Ectodermal cell (in vitro differentiated cells): ENCODE data around the gene FLNC.

Source experiments
- H3K27ac ChIP-seq: 2 replicates; pipeline ENCODE4 v1.7.0; 2013; ENCODE audit warnings: mild to moderate bottlenecking, low read depth, low read length; ENCODE audit not compliant: insufficient read depth, poor library complexity, severe bottlenecking
- H3K27me3 ChIP-seq: 2 replicates; pipeline ENCODE4 v1.7.0; 2013; ENCODE audit warnings: mild to moderate bottlenecking, low read length; ENCODE audit not compliant: insufficient read depth, control insufficient read depth, poor library complexity, severe bottlenecking
- H3K36me3 ChIP-seq: one replicate; pipeline ENCODE4 v1.7.0; 2013; ENCODE audit warnings: low read length; ENCODE audit not compliant: control insufficient read depth, insufficient read depth
- H3K4me1 ChIP-seq: one replicate; pipeline ENCODE4 v1.7.0; 2013; ENCODE audit warnings: low read length; ENCODE audit not compliant: control insufficient read depth, insufficient read depth
- H3K4me3 ChIP-seq: 2 replicates; pipeline ENCODE4 v1.7.0; 2013; ENCODE audit warnings: low read depth, low read length, control low read depth; ENCODE audit not compliant: insufficient read depth
- H3K9me3 ChIP-seq: 2 replicates; pipeline ENCODE4 v1.7.0; 2013; ENCODE audit warnings: mild to moderate bottlenecking, low read length, moderate library complexity; ENCODE audit not compliant: control insufficient read depth
- WGBS, 2 experiments: methylation state at CpG; one replicate each; pipeline ENCODE4 v1.1.7; 2013; ENCODE audit warnings: missing lambda C conversion rate in 2 of 2; 5-methylcytosine and 5-hydroxymethylcytosine counted together

Gene FLNC

GRCh38 chr7:128814499-128814898, 15.7 kb upstream of the FLNC start:
- no peak overlapping the region for H3K4me3 ChIP-seq
- 92 to 94% methylated on average over 6 of the region's 6 CpGs for WGBS, 2 experiments
- no peaks in the 10 kb centered on the region for H3K27me3 ChIP-seq
- no peaks in the 10 kb centered on the region for H3K9me3 ChIP-seq
- peaks cover 12% of the 10 kb centered on the region for H3K36me3 ChIP-seq
- peaks cover 5% of the 10 kb centered on the region for H3K4me1 ChIP-seq
- no peak overlapping the region for H3K27ac ChIP-seq

GRCh38 chr7:128815289-128815942, 14.8 kb upstream of the FLNC start:
- WGBS, 2 experiments, result 94 to 98% methylated on average over 7 of the region's 7 CpGs
- H3K36me3 ChIP-seq, result peaks cover 6% of the 10 kb centered on the region
- no peaks in the 10 kb centered on the region for H3K27me3 ChIP-seq
- no peak overlapping the region for H3K4me3 ChIP-seq
- peaks cover 5% of the 10 kb centered on the region for H3K4me1 ChIP-seq
- H3K27ac ChIP-seq, result no peak overlapping the region
- H3K9me3 ChIP-seq, result no peaks in the 10 kb centered on the region

DNA sequence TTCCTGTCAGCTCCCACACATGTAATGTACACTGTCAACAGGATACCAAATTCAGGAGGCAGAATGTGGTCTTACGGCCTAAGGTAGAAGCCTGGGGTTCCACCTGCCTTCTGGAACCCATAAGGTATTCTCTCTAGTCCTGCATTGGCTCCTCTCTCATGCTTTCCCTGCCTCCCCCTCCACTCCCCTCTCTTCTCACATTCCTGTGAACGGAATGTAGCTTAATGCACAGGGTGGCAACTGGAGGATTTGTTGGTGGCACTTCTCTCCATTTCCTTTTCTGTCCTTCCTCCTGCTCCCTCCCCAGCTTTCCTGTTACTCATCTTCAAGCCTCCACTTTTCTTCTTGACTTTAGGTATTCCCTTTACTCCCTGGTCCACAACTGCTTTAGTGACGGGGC, 11.5 kb upstream of the FLNC start:
- Histone ChIP-seq H3K36me3 (no peaks in the 10 kb centered on the region), H3K27ac (no peak overlapping the region), H3K4me3 (no peak overlapping the region), H3K9me3 (no peaks in the 10 kb centered on the region), H3K4me1 (no peaks in the 10 kb centered on the region), H3K27me3 (no peaks in the 10 kb centered on the region)
- 74 to 80% methylated on average over 3 of the region's 3 CpGs for WGBS, 2 experiments

- H3K9me3 ChIP-seq, result no peaks in the 10 kb centered on the region
- H3K36me3 ChIP-seq, result no peaks in the 10 kb centered on the region
- no peak overlapping the region for H3K27ac ChIP-seq
- H3K27me3 ChIP-seq, result no peaks in the 10 kb centered on the region
- WGBS, 2 experiments, result 92 to 94% methylated on average over 4 of the region's 4 CpGs
- H3K4me3 ChIP-seq, result no peak overlapping the region
- H3K4me1 ChIP-seq, result no peaks in the 10 kb centered on the region
Measured at GRCh38 chr7:128821724-128822123, 8.5 kb upstream of the FLNC start.

GRCh38 chr7:128826512-128826911, 3.7 kb upstream of the FLNC start:
- no peak overlapping the region for H3K27ac ChIP-seq
- H3K27me3 ChIP-seq, result peaks cover 20% of the 10 kb centered on the region
- no peaks in the 10 kb centered on the region for H3K9me3 ChIP-seq
- 82 to 89% methylated on average over 4 of the region's 4 CpGs for WGBS, 2 experiments
- H3K36me3 ChIP-seq, result no peaks in the 10 kb centered on the region
- peaks cover 23% of the 10 kb centered on the region for H3K4me1 ChIP-seq
- no peak overlapping the region for H3K4me3 ChIP-seq

DNA sequence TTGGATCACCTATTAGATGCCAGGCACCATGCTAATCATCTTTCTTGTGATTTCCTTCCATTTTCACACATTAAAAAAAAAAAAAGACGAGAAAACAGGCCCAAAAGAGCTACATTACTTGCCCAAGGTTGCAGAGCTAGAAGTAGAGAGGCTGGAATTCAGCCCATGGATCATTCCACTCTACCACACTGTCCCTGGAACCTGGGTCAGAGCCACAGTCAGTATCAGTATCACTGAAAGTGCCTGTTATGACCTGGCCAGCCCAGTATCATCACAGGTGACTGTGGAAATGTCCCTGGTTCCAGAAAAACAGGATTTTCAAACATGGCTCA, 3.3 kb upstream of the FLNC start:
- H3K27me3 ChIP-seq, result peaks cover 20% of the 10 kb centered on the region
- no peak overlapping the region for H3K27ac ChIP-seq
- H3K36me3 ChIP-seq, result no peaks in the 10 kb centered on the region

DNA sequence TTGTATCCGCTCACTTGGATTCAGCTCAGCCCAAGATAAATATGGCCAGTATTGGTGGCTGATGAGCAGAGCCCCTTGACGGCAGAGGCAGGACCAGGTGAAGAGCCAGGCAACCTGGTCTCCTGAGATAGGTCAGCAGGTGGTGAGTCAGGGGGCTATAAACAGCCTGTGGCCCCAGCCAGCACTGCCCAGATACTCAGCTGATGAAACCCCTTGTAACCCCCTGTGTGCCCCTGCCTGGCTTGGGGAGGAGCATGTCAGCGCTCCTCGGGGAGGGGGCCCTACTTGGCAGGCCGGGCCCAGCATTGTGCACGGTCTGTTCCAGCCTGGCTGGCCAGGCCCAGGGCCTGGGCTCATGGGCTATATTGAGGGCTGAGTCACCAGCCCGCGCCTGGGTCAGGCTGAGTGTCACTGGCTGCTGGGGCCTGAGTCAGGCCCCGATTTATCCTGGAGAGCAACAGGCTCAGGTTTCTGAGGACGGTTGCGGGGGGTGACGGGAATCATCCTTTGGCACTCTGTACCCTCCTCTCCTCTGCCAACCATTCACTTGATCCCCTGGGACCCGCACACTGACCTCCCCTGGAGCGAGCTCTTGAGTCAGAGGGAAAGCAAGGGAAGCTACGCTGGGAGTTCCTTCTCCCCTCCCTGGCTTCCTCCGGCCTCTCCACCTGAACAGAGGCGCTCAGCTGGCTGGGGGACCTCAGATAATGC, 2.8 kb upstream of the FLNC start:
- H3K27me3 ChIP-seq, result peaks cover 20% of the 10 kb centered on the region
- WGBS, 2 experiments, result 52 to 54% methylated on average over 17 of the region's 17 CpGs
- H3K4me3 ChIP-seq, result no peak overlapping the region
- no peaks in the 10 kb centered on the region for H3K36me3 ChIP-seq
- peak overlapping the region; percentile 47 for H3K27ac ChIP-seq
- peaks cover 30% of the 10 kb centered on the region for H3K4me1 ChIP-seq
- H3K9me3 ChIP-seq, result no peaks in the 10 kb centered on the region

More for the DNA sequence above, 3.3 kb upstream of the FLNC start:
- H3K4me3 ChIP-seq, result no peak overlapping the region
- no peaks in the 10 kb centered on the region for H3K9me3 ChIP-seq
- 72 to 89% methylated on average over 1 of the region's 1 CpG for WGBS, 2 experiments
- H3K4me1 ChIP-seq, result peaks cover 26% of the 10 kb centered on the region

DNA sequence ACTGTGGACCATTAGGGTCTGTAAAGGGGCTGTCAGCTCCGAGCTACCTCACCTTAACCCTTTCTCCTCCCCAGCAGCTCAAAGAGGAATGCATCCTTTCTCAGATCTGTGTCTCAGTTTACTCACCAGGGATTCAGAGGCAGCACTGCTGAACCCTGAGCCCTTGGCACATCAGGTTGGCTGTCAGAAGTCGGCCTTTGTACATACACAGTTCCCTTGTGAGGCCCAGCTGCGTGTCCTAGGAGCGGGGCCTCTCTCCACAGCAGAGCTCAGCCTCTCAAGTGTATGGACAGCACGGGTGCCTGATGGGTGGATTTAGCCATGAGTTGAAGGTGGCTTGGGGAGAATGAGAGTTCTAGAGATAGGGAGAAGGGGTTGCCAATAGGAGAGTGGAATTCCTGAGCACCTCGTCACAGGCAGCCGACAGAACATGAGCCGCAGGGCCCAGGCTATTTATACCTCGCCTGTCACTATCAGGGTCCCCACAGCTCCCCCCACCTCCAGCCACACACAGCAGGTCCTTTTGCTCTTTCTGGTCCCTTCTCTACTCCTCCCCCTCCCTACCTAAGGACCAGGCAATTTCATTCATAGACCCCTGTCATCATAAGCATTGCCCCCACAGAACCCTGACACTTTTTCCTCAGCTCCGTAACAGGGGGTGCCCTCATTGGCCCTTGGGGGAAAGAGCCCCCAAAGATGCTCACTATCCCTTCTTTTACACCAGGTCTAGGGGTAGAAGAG, 2.1 kb upstream of the FLNC start:
- Histone ChIP-seq H3K4me1 (peaks cover 38% of the 10 kb centered on the region), H3K27me3 (peaks cover 20% of the 10 kb centered on the region), H3K4me3 (no peak overlapping the region), H3K27ac (peak overlapping the region; percentile 47), H3K36me3 (no peaks in the 10 kb centered on the region), H3K9me3 (no peaks in the 10 kb centered on the region)
- WGBS, 2 experiments, result 58 to 68% methylated on average over 10 of the region's 10 CpGs

DNA sequence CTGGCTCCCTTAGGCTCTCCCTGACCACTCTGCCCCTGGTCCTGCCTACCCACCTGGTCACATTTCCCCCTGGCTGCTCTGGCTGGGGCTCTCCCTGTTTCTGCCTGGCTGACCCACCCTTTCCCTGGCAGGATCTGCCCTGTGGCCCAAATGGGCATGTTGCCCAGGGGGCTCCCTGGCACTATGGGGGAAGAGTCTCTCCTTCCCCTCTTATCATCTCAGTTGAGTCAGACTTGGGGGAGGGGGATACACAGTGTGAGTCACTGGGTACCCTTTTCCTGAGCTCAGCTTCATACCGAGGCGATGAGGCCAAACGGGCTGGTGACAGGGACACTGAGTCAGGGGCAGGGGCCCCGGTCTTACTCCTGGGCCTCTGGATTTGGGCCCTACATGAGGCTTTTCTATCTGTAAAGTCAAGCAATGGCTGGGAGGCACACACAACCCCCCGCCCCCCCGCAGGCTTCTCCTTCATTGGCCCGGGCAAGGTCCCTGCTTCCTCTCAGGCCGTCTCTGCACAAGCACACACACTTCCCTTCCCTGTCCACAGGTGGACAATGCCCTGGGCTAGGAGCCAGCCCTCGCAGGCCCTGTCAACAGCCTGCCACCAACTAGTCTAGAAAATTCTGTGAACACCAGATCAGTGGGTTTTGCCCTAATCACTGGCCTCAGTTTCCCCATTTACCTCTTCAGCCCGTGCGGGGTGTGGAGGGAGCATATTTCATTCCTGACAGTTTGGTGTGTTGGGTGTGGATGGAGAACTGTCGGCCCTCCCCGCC, 627 bp upstream of the FLNC start:
- Histone ChIP-seq H3K4me3 (peak overlapping the region; percentile 60), H3K27me3 (peaks cover 20% of the 10 kb centered on the region), H3K4me1 (peaks cover 47% of the 10 kb centered on the region), H3K27ac (no peak overlapping the region), H3K9me3 (no peaks in the 10 kb centered on the region), H3K36me3 (no peaks in the 10 kb centered on the region)
- 28 to 30% methylated on average over 11 to 13 of the region's 13 CpGs for whole genome bisulfite sequencing, 2 experiments
